ENCODE results near the gene CD300LB.
"Not testable (repeated sequence)": the region's sequence is repeated elsewhere in the genome, so short reads cannot be mapped to it uniquely, and the experiment has no call there.

CD300LB gene

GRCh38 chr17:74493331-74493833, 37.9 kb downstream of the CD300LB start:
- Histone ChIP-seq H3F3A (ENCODE audit: low read depth) (no peaks in the 10 kb centered on the region), H3K4me1 (ENCODE audit: insufficient read depth, low read length, poor library complexity, severe bottlenecking) (no peaks in the 10 kb centered on the region), H3K4me3 (ENCODE audit: low read length, poor library complexity, severe bottlenecking) (no peak overlapping the region), H3K9ac (ENCODE audit: low read depth, low read length, poor library complexity, severe bottlenecking) (no peak overlapping the region), H2AFZ (ENCODE audit: low read length) (no peak overlapping the region), H4K20me1 (ENCODE audit: insufficient read depth, low read length, poor library complexity, severe bottlenecking) (no peaks in the 10 kb centered on the region), H3K79me2 (ENCODE audit: insufficient read depth, low read length) (no peaks in the 10 kb centered on the region), H3K27me3 (ENCODE audit: insufficient read depth, low read length, poor library complexity, severe bottlenecking) (no peaks in the 10 kb centered on the region), H3K9me2 (replicated peaks; ENCODE audit: low read depth, low read length) (no peaks in the 10 kb centered on the region), H3K36me3 (ENCODE audit: insufficient read depth, low read length) (no peaks in the 10 kb centered on the region), H3K9me3 (ENCODE audit: insufficient read depth, low read depth, low read length) (no peaks in the 10 kb centered on the region), H3K4me2 (ENCODE audit: low read depth, low read length, poor library complexity, severe bottlenecking) (no peak overlapping the region)
- TF ChIP-seq EZH2phosphoT487 (IDR thresholded peaks at IDR 0.05; ENCODE audit: borderline replicate concordance) = no peak
- TF ChIP-seq CTCF (conservative IDR thresholded peaks at IDR 0.05; ENCODE audit: low read length) = peak; percentile 92

- Histone ChIP-seq H4K20me1 (ENCODE audit: insufficient read depth, low read length, poor library complexity, severe bottlenecking) (no peaks in the 10 kb centered on the region), H3K9ac (ENCODE audit: low read depth, low read length, poor library complexity, severe bottlenecking) (no peak overlapping the region)
These were observed 39.6 kb downstream of the CD300LB start for GRCh38 chr17:74491626-74492025.

GRCh38 chr17:74490716-74491115, 40.6 kb downstream of the CD300LB start:
- H3K4me1 ChIP-seq (ENCODE audit: insufficient read depth, low read length, poor library complexity, severe bottlenecking) = no peaks in the 10 kb centered on the region
- H2AFZ ChIP-seq (ENCODE audit: low read length) = no peak overlapping the region
- no peaks in the 10 kb centered on the region for H3K36me3 ChIP-seq (ENCODE audit: insufficient read depth, low read length)
- H3K9me3 ChIP-seq (ENCODE audit: insufficient read depth, low read depth, low read length) = no peaks in the 10 kb centered on the region
- no peak overlapping the region for H3K4me2 ChIP-seq (ENCODE audit: low read depth, low read length, poor library complexity, severe bottlenecking)
- no peak overlapping the region for H3K4me3 ChIP-seq (ENCODE audit: low read length, poor library complexity, severe bottlenecking)
- no peak overlapping the region for H3K9ac ChIP-seq (ENCODE audit: low read depth, low read length, poor library complexity, severe bottlenecking)
- H3K27me3 ChIP-seq (ENCODE audit: insufficient read depth, low read length, poor library complexity, severe bottlenecking) = no peaks in the 10 kb centered on the region
- no peaks in the 10 kb centered on the region for H3F3A ChIP-seq (ENCODE audit: low read depth)
- H3K9me2 ChIP-seq (replicated peaks; ENCODE audit: low read depth, low read length) = no peaks in the 10 kb centered on the region
- no peaks in the 10 kb centered on the region for H3K79me2 ChIP-seq (ENCODE audit: insufficient read depth, low read length)
- no peaks in the 10 kb centered on the region for H4K20me1 ChIP-seq (ENCODE audit: insufficient read depth, low read length, poor library complexity, severe bottlenecking)
- TF ChIP-seq CTCF (conservative IDR thresholded peaks at IDR 0.05; ENCODE audit: low read length) (no peak), EZH2phosphoT487 (IDR thresholded peaks at IDR 0.05; ENCODE audit: borderline replicate concordance) (no peak)

More at GRCh38 chr17:74491626-74492025, 39.6 kb downstream of the CD300LB start:
- no peaks in the 10 kb centered on the region for H3F3A ChIP-seq (ENCODE audit: low read depth)
- no peaks in the 10 kb centered on the region for H3K36me3 ChIP-seq (ENCODE audit: insufficient read depth, low read length)
- TF ChIP-seq CTCF (conservative IDR thresholded peaks at IDR 0.05; ENCODE audit: low read length) (no peak), EZH2phosphoT487 (IDR thresholded peaks at IDR 0.05; ENCODE audit: borderline replicate concordance) (no peak)
- no peaks in the 10 kb centered on the region for H3K9me2 ChIP-seq (replicated peaks; ENCODE audit: low read depth, low read length)
- no peak overlapping the region for H3K4me2 ChIP-seq (ENCODE audit: low read depth, low read length, poor library complexity, severe bottlenecking)
- no peaks in the 10 kb centered on the region for H3K27me3 ChIP-seq (ENCODE audit: insufficient read depth, low read length, poor library complexity, severe bottlenecking)
- H3K79me2 ChIP-seq (ENCODE audit: insufficient read depth, low read length) = no peaks in the 10 kb centered on the region
- no peak overlapping the region for H2AFZ ChIP-seq (ENCODE audit: low read length)
- no peaks in the 10 kb centered on the region for H3K9me3 ChIP-seq (ENCODE audit: insufficient read depth, low read depth, low read length)
- H3K4me1 ChIP-seq (ENCODE audit: insufficient read depth, low read length, poor library complexity, severe bottlenecking) = no peaks in the 10 kb centered on the region
- H3K4me3 ChIP-seq (ENCODE audit: low read length, poor library complexity, severe bottlenecking) = no peak overlapping the region

GRCh38 chr17:74488276-74488675, 43.0 kb downstream of the CD300LB start:
- not testable (repeated sequence) for H3K36me3 ChIP-seq (ENCODE audit: insufficient read depth, low read length); H3K4me1 ChIP-seq (ENCODE audit: insufficient read depth, low read length, poor library complexity, severe bottlenecking); H3K9ac ChIP-seq (ENCODE audit: low read depth, low read length, poor library complexity, severe bottlenecking); H2AFZ ChIP-seq (ENCODE audit: low read length); H3K4me2 ChIP-seq (ENCODE audit: low read depth, low read length, poor library complexity, severe bottlenecking); H3K27me3 ChIP-seq (ENCODE audit: insufficient read depth, low read length, poor library complexity, severe bottlenecking); H3K4me3 ChIP-seq (ENCODE audit: low read length, poor library complexity, severe bottlenecking); H3K9me3 ChIP-seq (ENCODE audit: insufficient read depth, low read depth, low read length); H3K9me2 ChIP-seq (replicated peaks; ENCODE audit: low read depth, low read length); H4K20me1 ChIP-seq (ENCODE audit: insufficient read depth, low read length, poor library complexity, severe bottlenecking); H3K79me2 ChIP-seq (ENCODE audit: insufficient read depth, low read length); H3F3A ChIP-seq (ENCODE audit: low read depth)
